ENCODE data around the gene SLC41A3.

The SLC41A3 gene

DNA sequence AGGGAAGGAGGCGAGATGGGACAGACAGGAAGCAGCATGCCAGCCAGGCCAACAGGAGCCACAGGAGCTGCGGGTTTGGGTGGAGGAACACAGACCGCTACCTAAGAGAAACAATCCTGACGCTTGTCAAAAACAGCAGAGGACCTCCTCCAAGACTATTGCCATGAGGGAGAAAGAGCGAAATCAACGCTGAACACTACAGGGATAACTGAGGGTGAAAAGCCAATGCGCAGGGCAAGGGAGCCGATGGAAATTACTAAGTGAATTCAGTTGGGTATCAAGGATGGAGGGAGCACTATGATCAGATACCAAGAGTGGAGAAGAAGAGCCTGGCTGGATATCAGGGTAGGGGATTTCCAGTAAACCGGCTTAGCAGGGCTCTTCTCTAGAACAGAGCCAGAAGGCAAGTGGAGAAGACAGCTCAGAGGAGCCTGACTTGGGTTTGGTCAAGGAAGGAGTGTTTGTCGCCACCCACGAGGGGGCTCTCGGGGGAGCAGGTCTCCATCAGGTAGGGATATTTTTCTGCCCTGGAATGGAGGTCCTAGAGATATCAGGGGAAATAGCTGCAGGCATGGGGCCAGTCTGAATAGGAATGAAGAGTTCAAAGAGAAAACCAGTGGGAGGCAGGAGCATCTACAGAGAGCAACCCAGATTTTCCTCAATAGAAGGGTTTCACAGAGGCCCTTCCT, 48.4 kb downstream of the SLC41A3 start:
- H3K9ac ChIP-seq (ENCODE audit: low read depth, low read length) = no peak overlapping the region
- peaks cover 5% of the 10 kb centered on the region for H3K36me3 ChIP-seq (ENCODE audit: control insufficient read depth, insufficient read depth, low read length)
- no peaks in the 10 kb centered on the region for H3K27me3 ChIP-seq (ENCODE audit: control insufficient read depth, insufficient read depth, low read length)
- H3K9me3 ChIP-seq (ENCODE audit: control insufficient read depth, insufficient read depth, low read length) = no peaks in the 10 kb centered on the region
- peaks cover 3% of the 10 kb centered on the region for H3K4me1 ChIP-seq (ENCODE audit: control insufficient read depth, insufficient read depth, low read length)
- no peak overlapping the region for H3K4me3 ChIP-seq (ENCODE audit: low read depth, low read length)

DNA sequence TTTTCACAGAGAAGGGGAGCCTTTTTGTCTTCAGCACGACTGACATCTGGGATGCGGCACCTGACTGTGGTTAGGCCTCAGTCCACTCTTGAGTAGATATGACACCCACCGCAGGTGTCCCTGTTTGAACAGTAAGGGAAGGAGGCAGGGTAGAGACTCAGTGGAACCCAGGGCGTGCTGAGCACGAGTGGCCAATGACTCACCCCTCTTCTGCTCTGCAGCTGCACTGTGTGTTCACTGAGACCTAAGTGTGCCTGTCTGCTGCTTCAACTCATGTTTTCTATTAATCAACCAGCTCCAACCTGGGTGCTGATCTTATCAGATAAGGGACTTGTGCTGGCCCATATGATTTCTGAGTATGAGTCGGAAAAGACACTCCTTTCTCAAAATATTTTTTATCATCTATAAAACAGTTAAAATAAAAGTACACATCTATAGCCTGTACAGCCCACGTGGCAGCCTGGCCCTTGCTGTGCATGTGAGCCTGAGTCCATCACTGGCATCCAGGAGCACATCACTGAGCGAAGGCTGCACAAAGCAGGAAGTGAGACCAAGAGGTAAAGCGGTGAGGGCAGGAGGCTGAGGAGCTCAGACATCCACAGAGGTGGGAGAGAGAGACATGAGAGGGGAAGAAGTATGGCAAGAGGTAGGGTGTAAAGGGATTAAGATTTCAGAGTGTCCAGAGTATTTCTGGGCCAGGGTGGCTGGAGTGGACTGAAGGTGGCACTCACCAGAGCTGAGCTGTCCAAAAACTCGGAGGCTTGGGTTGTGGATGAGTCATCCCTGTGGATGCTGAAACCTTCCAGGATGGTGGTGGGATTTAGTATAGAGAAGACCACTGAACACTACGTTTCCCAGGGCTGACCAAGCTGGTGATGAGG, 49.2 kb downstream of the SLC41A3 start:
- Histone ChIP-seq H3K27me3 (ENCODE audit: control insufficient read depth, insufficient read depth, low read length) (no peaks in the 10 kb centered on the region), H3K4me1 (ENCODE audit: control insufficient read depth, insufficient read depth, low read length) (peaks cover 3% of the 10 kb centered on the region), H3K9ac (ENCODE audit: low read depth, low read length) (no peak overlapping the region), H3K36me3 (ENCODE audit: control insufficient read depth, insufficient read depth, low read length) (peaks cover 5% of the 10 kb centered on the region), H3K4me3 (ENCODE audit: low read depth, low read length) (no peak overlapping the region), H3K9me3 (ENCODE audit: control insufficient read depth, insufficient read depth, low read length) (no peaks in the 10 kb centered on the region)

DNA sequence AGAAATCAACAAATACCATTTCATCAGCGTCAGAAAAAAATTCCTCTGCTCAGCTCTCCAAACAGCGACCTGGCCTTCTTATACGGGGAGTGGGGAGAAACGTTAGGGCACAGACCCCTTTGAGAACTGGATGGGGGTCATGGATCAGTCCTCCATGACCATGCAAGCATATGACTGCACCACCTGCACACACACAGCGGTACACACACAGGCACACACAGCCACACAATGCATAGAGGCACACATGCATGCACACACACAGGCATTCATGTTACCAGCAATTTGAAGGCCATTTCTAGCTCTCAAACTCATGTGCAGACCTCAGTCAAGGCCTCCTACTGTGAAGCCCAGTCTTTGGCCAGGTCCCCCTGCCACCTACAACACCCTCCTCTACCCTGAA, 50.2 kb downstream of the SLC41A3 start:
- Histone ChIP-seq H3K27me3 (ENCODE audit: control insufficient read depth, insufficient read depth, low read length) (no peaks in the 10 kb centered on the region), H3K36me3 (ENCODE audit: control insufficient read depth, insufficient read depth, low read length) (peaks cover 5% of the 10 kb centered on the region), H3K4me1 (ENCODE audit: control insufficient read depth, insufficient read depth, low read length) (peaks cover 3% of the 10 kb centered on the region), H3K4me3 (ENCODE audit: low read depth, low read length) (no peak overlapping the region), H3K9me3 (ENCODE audit: control insufficient read depth, insufficient read depth, low read length) (no peaks in the 10 kb centered on the region), H3K9ac (ENCODE audit: low read depth, low read length) (no peak overlapping the region)

DNA sequence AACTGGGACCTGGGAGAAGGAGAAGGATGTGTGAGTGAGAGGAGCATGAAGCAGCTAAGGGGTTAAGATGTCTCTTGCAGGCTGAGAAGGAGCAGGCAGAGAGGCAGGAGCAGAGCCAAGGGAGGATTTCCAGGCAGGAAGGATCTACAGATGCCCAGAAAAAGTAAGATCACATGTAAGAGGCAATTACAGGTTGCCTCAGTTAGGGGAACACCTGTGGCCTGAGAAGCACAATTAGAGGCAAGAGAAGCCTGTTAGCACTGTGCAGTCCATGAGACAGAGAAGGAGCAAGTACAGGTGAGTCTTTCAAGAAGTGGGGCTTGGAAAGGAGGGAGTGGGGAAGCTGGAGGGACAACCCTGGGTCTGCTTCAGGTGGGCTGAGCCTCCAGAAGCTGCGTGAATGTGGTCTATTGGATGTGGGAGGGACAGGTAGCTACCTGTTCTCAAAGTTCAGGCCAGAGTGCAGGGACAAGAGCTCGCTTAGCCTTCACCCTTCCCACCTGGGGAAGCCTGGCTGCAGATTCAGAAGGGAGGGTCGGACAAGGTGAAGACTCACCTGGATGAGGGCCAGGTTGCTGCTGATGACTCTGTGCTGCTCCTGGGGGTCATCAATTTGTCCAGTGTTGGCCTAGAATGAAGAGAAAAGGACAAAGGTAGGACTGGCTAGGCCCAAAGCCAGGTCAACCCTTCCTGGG, 50.7 kb downstream of the SLC41A3 start:
- no peak overlapping the region for H3K9ac ChIP-seq (ENCODE audit: low read depth, low read length)
- peaks cover 5% of the 10 kb centered on the region for H3K9me3 ChIP-seq (ENCODE audit: control insufficient read depth, insufficient read depth, low read length)
- no peaks in the 10 kb centered on the region for H3K27me3 ChIP-seq (ENCODE audit: control insufficient read depth, insufficient read depth, low read length)
- peaks cover 7% of the 10 kb centered on the region for H3K36me3 ChIP-seq (ENCODE audit: control insufficient read depth, insufficient read depth, low read length)
- H3K4me1 ChIP-seq (ENCODE audit: control insufficient read depth, insufficient read depth, low read length) = peaks cover 3% of the 10 kb centered on the region
- H3K4me3 ChIP-seq (ENCODE audit: low read depth, low read length) = no peak overlapping the region

DNA sequence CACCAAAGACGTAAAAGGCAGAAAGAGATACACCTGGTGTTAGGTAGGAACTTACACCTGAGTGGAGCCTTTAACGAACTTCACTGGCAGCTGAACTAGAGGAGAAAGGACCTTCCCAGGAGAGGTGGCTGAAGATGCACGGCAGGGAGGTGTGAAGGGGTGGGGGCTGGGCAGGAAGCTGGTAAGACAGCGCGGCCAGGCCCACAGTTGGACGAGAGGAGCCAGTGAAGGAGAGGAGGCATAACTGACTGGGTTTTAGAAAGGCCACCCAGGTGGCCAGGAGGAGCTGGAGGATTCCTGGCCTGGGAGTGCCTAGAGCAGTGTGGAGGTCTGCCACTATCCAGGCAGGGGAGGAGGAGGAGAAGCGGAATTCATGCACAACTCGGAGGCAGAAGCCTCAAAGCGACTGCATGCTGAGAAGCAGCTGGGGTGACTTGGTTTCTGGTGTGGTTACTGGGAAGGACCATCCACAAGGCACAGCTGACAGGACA, 51.9 kb downstream of the SLC41A3 start:
- Histone ChIP-seq H3K9ac (ENCODE audit: low read depth, low read length) (no peak overlapping the region), H3K36me3 (ENCODE audit: control insufficient read depth, insufficient read depth, low read length) (peaks cover 6% of the 10 kb centered on the region), H3K4me3 (ENCODE audit: low read depth, low read length) (no peak overlapping the region), H3K27me3 (ENCODE audit: control insufficient read depth, insufficient read depth, low read length) (no peaks in the 10 kb centered on the region), H3K9me3 (ENCODE audit: control insufficient read depth, insufficient read depth, low read length) (peaks cover 11% of the 10 kb centered on the region), H3K4me1 (ENCODE audit: control insufficient read depth, insufficient read depth, low read length) (peaks cover 3% of the 10 kb centered on the region)

DNA sequence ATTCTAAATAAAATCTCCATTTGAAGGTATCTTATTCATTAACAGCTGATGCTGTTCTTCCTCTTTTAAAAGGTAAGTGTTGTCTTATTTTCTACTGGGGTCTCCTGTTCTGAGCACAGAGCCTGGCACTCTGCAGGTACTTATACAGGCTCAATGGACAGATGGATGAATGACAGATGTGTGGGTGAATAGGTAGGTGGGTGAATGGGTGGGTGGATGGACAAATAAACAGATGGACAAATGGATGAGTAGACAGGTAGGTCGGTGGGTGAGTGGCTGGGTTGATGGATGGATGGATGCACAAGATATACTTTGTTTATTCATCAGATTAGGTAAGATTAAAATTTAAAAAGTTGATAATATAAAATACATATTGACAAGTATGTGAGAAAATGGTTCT, 53.5 kb downstream of the SLC41A3 start:
- Histone ChIP-seq H3K9me3 (ENCODE audit: control insufficient read depth, insufficient read depth, low read length) (peaks cover 11% of the 10 kb centered on the region), H3K27me3 (ENCODE audit: control insufficient read depth, insufficient read depth, low read length) (no peaks in the 10 kb centered on the region), H3K4me1 (ENCODE audit: control insufficient read depth, insufficient read depth, low read length) (peaks cover 3% of the 10 kb centered on the region), H3K9ac (ENCODE audit: low read depth, low read length) (no peak overlapping the region), H3K4me3 (ENCODE audit: low read depth, low read length) (no peak overlapping the region), H3K36me3 (ENCODE audit: control insufficient read depth, insufficient read depth, low read length) (peaks cover 6% of the 10 kb centered on the region)

DNA sequence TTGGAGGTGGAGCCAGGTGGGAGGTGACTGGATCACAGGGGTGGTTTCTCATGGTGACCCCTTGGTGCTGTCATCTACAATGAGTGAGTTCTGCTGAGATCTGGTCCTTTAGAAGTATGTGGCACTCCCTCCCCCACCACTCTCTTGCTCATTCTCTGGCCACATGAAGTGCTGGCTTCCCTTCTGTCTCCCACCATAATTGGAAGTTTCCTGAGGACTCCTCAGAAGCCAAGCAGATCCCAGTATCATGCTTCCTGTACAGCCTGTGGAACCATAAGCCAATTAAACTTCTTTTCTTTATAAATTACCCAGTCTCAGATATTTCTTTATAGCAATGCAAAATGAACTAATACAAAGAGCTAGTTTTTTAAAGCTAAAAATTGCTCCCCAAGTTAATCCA, 54.7 kb downstream of the SLC41A3 start:
- peaks cover 6% of the 10 kb centered on the region for H3K36me3 ChIP-seq (ENCODE audit: control insufficient read depth, insufficient read depth, low read length)
- H3K4me3 ChIP-seq (ENCODE audit: low read depth, low read length) = no peak overlapping the region
- H3K9ac ChIP-seq (ENCODE audit: low read depth, low read length) = no peak overlapping the region
- peaks cover 3% of the 10 kb centered on the region for H3K4me1 ChIP-seq (ENCODE audit: control insufficient read depth, insufficient read depth, low read length)
- H3K27me3 ChIP-seq (ENCODE audit: control insufficient read depth, insufficient read depth, low read length) = no peaks in the 10 kb centered on the region
- peaks cover 11% of the 10 kb centered on the region for H3K9me3 ChIP-seq (ENCODE audit: control insufficient read depth, insufficient read depth, low read length)

DNA sequence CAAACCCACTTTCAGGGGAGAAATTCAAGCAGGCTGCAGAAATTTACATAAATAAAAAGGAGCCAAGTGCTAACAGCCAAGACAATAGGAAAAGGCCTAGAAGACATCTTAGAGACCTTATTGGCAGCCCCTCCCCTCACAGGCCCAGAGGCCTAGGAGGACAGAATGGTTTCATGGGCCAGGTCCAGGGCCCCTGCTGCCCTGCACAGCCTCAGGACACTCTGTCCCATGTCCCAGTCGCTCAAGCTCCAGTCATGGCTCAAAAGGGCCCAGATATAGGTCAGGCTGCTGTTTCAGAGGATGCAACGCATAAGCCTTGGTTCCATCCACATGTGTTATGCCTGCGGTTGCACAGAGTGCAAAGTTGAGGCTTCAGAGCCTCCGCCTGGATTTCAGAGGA, 55.8 kb downstream of the SLC41A3 start:
- Histone ChIP-seq H3K9ac (ENCODE audit: low read depth, low read length) (no peak overlapping the region), H3K4me3 (ENCODE audit: low read depth, low read length) (no peak overlapping the region), H3K36me3 (ENCODE audit: control insufficient read depth, insufficient read depth, low read length) (peaks cover 6% of the 10 kb centered on the region), H3K27me3 (ENCODE audit: control insufficient read depth, insufficient read depth, low read length) (no peaks in the 10 kb centered on the region), H3K9me3 (ENCODE audit: control insufficient read depth, insufficient read depth, low read length) (peaks cover 11% of the 10 kb centered on the region), H3K4me1 (ENCODE audit: control insufficient read depth, insufficient read depth, low read length) (peaks cover 3% of the 10 kb centered on the region)

DNA sequence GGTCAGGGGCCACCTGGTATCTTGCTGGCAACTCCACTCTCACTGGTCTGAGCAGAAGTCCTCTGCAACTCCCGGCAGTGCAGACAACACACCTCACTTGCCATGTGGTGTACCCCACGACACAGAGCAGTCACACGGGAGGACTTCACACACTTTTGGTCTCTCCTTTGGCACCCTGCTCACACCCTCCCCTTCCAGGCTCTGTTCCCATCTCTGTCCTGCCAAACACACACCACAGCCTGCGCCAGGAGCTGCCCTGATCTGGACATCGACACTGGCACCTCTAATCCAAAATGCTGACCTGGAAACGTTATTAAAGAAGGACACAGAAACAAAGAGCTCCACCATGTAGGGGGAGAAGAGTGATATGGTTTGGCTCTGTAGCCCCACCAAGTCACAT, 57.2 kb downstream of the SLC41A3 start:
- no peaks in the 10 kb centered on the region for H3K27me3 ChIP-seq (ENCODE audit: control insufficient read depth, insufficient read depth, low read length)
- peaks cover 4% of the 10 kb centered on the region for H3K36me3 ChIP-seq (ENCODE audit: control insufficient read depth, insufficient read depth, low read length)
- H3K9ac ChIP-seq (ENCODE audit: low read depth, low read length) = no peak overlapping the region
- H3K9me3 ChIP-seq (ENCODE audit: control insufficient read depth, insufficient read depth, low read length) = peaks cover 11% of the 10 kb centered on the region
- H3K4me1 ChIP-seq (ENCODE audit: control insufficient read depth, insufficient read depth, low read length) = peaks cover 9% of the 10 kb centered on the region
- no peak overlapping the region for H3K4me3 ChIP-seq (ENCODE audit: low read depth, low read length)

DNA sequence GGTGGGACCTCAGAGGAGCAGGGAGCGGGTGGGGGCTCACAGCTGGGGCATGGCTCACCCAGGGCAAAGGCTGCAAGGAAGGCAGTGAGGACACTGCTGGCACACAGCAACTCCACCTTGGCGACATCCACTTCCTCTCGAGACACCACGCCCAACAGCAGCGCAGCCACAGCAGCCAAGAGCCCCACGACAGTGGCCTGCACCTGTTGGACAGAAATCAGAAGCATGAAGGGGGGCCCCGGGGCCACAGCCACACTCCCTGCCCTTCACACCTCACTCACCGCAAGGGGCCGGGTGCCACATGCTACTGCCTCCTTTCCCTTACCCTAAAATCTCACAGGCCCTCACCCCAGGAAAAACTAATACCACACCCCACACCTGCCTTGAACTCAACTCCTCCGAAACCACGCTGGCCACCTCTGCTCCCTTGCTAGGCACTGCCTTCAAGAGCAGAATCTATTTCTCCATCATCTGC, 57.6 kb downstream of the SLC41A3 start:
- Histone ChIP-seq H3K27me3 (ENCODE audit: control insufficient read depth, insufficient read depth, low read length) (no peaks in the 10 kb centered on the region), H3K9me3 (ENCODE audit: control insufficient read depth, insufficient read depth, low read length) (peaks cover 11% of the 10 kb centered on the region), H3K4me1 (ENCODE audit: control insufficient read depth, insufficient read depth, low read length) (peaks cover 12% of the 10 kb centered on the region), H3K4me3 (ENCODE audit: low read depth, low read length) (no peak overlapping the region), H3K36me3 (ENCODE audit: control insufficient read depth, insufficient read depth, low read length) (peaks cover 4% of the 10 kb centered on the region), H3K9ac (ENCODE audit: low read depth, low read length) (no peak overlapping the region)

DNA sequence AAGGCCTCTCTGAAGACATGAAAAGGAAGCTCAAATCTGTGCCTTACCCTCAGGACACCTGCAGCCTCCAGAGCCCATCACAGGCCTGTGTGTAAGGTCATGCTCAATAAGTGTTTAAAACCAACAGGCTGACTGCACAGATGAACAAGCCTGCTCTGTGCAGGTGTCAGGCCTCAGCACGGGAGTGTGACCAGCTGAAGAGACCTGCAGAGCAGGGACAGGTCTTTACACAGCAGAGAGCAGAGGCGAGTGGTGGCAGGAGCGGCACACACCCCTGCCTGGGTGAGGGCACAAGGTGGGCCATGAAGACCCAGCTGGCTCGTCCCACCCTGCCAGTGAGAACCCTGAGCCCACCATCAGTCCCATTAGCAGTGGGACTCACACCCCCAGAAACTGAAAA, 58.1 kb downstream of the SLC41A3 start:
- Histone ChIP-seq H3K36me3 (ENCODE audit: control insufficient read depth, insufficient read depth, low read length) (peaks cover 4% of the 10 kb centered on the region), H3K9ac (ENCODE audit: low read depth, low read length) (no peak overlapping the region), H3K27me3 (ENCODE audit: control insufficient read depth, insufficient read depth, low read length) (no peaks in the 10 kb centered on the region), H3K4me1 (ENCODE audit: control insufficient read depth, insufficient read depth, low read length) (peaks cover 15% of the 10 kb centered on the region), H3K9me3 (ENCODE audit: control insufficient read depth, insufficient read depth, low read length) (peaks cover 11% of the 10 kb centered on the region), H3K4me3 (ENCODE audit: low read depth, low read length) (no peak overlapping the region)

Measured in iPS-15b (cell line).